GM23338 (cell line): Measurements from ENCODE around the gene UST. TPM values are rescaled to one million over a fixed set of nuclear protein-coding genes. Genes with fewer than 3 reads are reported as not detected.
A peak's percentile ranks its signal among the peaks of the same experiment; 100 is the strongest.

Source experiments
- ATAC-seq: fragments of 200-7000 bp; cut with Tn5 transposase; 3 replicates; pipeline ENCODE4 v1.9.1; 2020
- DNase-seq: peaks from one replicate; pipeline ENCODE4 v3.0.0-alpha.2; 2015; ENCODE audit warnings: low spot score
- H2AFZ ChIP-seq: fragments of 200-600 bp; sonication (generic); 2 replicates; pipeline ENCODE4 v1.8.0; 2016; ENCODE audit warnings: antibody characterized with exemption, mild to moderate bottlenecking, moderate library complexity
- H3F3A ChIP-seq: fragments of 200-600 bp; sonication (generic); replicated peaks from 2 replicates; pipeline ENCODE4 v1.8.0; 2017; ENCODE audit warnings: antibody characterized with exemption, mixed run types, low read depth
- H3K27ac ChIP-seq: fragments of 200-600 bp; sonication (generic); 2 replicates; pipeline ENCODE4 v1.6.1; 2016; ENCODE audit warnings: low read depth
- H3K27me3 ChIP-seq: fragments of 200-600 bp; sonication (generic); 2 replicates; pipeline ENCODE4 v1.8.0; 2016; ENCODE audit warnings: mild to moderate bottlenecking, mixed run types, moderate library complexity; ENCODE audit not compliant: insufficient read depth
- H3K36me3 ChIP-seq: fragments of 200-600 bp; sonication (generic); 2 replicates; pipeline ENCODE4 v1.8.0; 2016; ENCODE audit warnings: mild to moderate bottlenecking; ENCODE audit not compliant: insufficient read depth
- H3K4me1 ChIP-seq: fragments of 200-600 bp; sonication (generic); 2 replicates; pipeline ENCODE4 v1.8.0; 2016; ENCODE audit warnings: mild to moderate bottlenecking, moderate library complexity; ENCODE audit not compliant: insufficient read depth
- H3K4me2 ChIP-seq: fragments of 200-600 bp; sonication (generic); 2 replicates; pipeline ENCODE4 v1.7.1; 2017; ENCODE audit warnings: mixed run types
- H3K4me3 ChIP-seq: fragments of 200-600 bp; sonication (generic); 2 replicates; pipeline ENCODE4 v1.6.1; 2016; ENCODE audit warnings: mixed run types
- H3K79me2 ChIP-seq: fragments of 200-600 bp; sonication (generic); replicated peaks from 2 replicates; pipeline ENCODE4 v1.8.0; 2017; ENCODE audit warnings: mild to moderate bottlenecking; ENCODE audit not compliant: insufficient read depth
- H3K9me2 ChIP-seq: fragments of 200-600 bp; sonication (generic); 2 replicates; pipeline ENCODE4 v1.8.0; 2017; ENCODE audit not compliant: insufficient read depth
- H4K20me1 ChIP-seq: fragments of 200-600 bp; sonication (generic); replicated peaks from 2 replicates; pipeline ENCODE4 v1.8.0; 2017; ENCODE audit warnings: mild to moderate bottlenecking; ENCODE audit not compliant: insufficient read depth
- H3K27ac Mint-ChIP-seq: 2 replicates; pipeline ENCODE4 v1.8.0; 2020; ENCODE audit warnings: inconsistent platforms, mild to moderate bottlenecking, moderate library complexity, mixed read lengths
- H3K27me3 Mint-ChIP-seq: 3 replicates; pipeline ENCODE4 v1.8.0; 2022; ENCODE audit warnings: low read depth, mild to moderate bottlenecking, moderate library complexity, mixed read lengths, inconsistent platforms; ENCODE audit not compliant: insufficient read depth, poor library complexity
- H3K36me3 Mint-ChIP-seq: 3 replicates; pipeline ENCODE4 v1.8.0; 2021; ENCODE audit warnings: low read depth, mild to moderate bottlenecking, inconsistent platforms, moderate library complexity, mixed read lengths
- H3K4me1 Mint-ChIP-seq: 3 replicates; pipeline ENCODE4 v1.8.0; 2020; ENCODE audit warnings: mild to moderate bottlenecking, inconsistent platforms, mixed read lengths
- H3K4me3 Mint-ChIP-seq: 3 replicates; pipeline ENCODE4 v1.8.0; 2021; ENCODE audit warnings: moderate library complexity, mild to moderate bottlenecking, inconsistent platforms, mixed read lengths
- H3K9me3 Mint-ChIP-seq: 3 replicates; pipeline ENCODE4 v1.8.0; 2020; ENCODE audit warnings: moderate library complexity, mild to moderate bottlenecking, inconsistent platforms, mixed read lengths
- CREB1 ChIP-seq: fragments of 250-450 bp; sonication (Bioruptor Pico); IDR thresholded peaks from 2 replicates; pipeline ENCODE4 v1.5.0; 2020; ENCODE audit warnings: low read depth, mild to moderate bottlenecking, moderate library complexity
- CTCF ChIP-seq, 2 experiments: fragments of 200-600 bp in 1 of 2; sonication (generic) in 1 of 2; conservative IDR thresholded peaks; 2 replicates each; pipeline versions ENCODE4 v1.5.1 to v1.6.1; 2016 to 2017; ENCODE audit warnings: antibody characterized with exemption in 2 of 2, low read depth in 2 of 2, mild to moderate bottlenecking in 2 of 2, moderate library complexity in 1 of 2
- ETS1 ChIP-seq: IDR thresholded peaks from 2 replicates; pipeline ENCODE4 v1.6.1; 2016; ENCODE audit warnings: antibody characterized with exemption
- EZH2 ChIP-seq: fragments of 200-600 bp; sonication (generic); IDR thresholded peaks from one replicate; pipeline ENCODE4 v1.8.0; 2017; ENCODE audit warnings: antibody characterized with exemption, mild to moderate bottlenecking, low read depth; ENCODE audit not compliant: unreplicated experiment
- EZH2phosphoT487 ChIP-seq: fragments of 200-600 bp; sonication (generic); IDR thresholded peaks from one replicate; pipeline ENCODE4 v1.8.1; 2018; ENCODE audit warnings: antibody characterized with exemption; ENCODE audit not compliant: unreplicated experiment
- JUNB ChIP-seq: IDR thresholded peaks from one replicate; pipeline ENCODE4 v1.6.1; 2016; ENCODE audit warnings: antibody characterized with exemption; ENCODE audit not compliant: unreplicated experiment
- NANOG ChIP-seq: IDR thresholded peaks from 2 replicates; pipeline ENCODE4 v1.6.1; 2016; ENCODE audit warnings: antibody characterized with exemption, borderline replicate concordance
- POLR2AphosphoS5 ChIP-seq: IDR thresholded peaks from 2 replicates; pipeline ENCODE4 v1.6.1; 2016; ENCODE audit warnings: antibody characterized with exemption, low read depth
- REST ChIP-seq: IDR thresholded peaks from one replicate; pipeline ENCODE4 v1.6.1; 2018; ENCODE audit warnings: antibody characterized with exemption; ENCODE audit not compliant: unreplicated experiment
- STAT1 ChIP-seq: IDR thresholded peaks from one replicate; pipeline ENCODE4 v1.6.1; 2016; ENCODE audit warnings: antibody characterized with exemption; ENCODE audit not compliant: unreplicated experiment
- ZNF114 ChIP-seq: fragments of 250-450 bp; sonication (Bioruptor Pico); IDR thresholded peaks from 2 replicates; pipeline ENCODE4 v1.5.0; 2020; ENCODE audit warnings: mild to moderate bottlenecking, moderate library complexity
- ZNF331 ChIP-seq: fragments of 250-450 bp; sonication (Bioruptor Pico); IDR thresholded peaks from 2 replicates; pipeline ENCODE4 v1.5.0; 2020; ENCODE audit warnings: low read depth, mild to moderate bottlenecking, moderate library complexity
- polyA plus RNA-seq: library from polyadenylated mRNA; unstranded; fragments of >200 nt; fragmentation: Nextera tagmentation; extraction: Ambion mirVana; gene quantifications from 2 replicates; pipeline ENCODE4 v1.2.1, GENCODE V29; 2016
- total RNA-seq: library from RNA; depleted of rRNA; stranded (reverse); fragments of >200 nt; shearing (Covaris generic); gene quantifications from 2 replicates; pipeline ENCODE4 v1.2.3, GENCODE V29; 2014

The UST gene
- total and polyA plus RNA-seq, 2 experiments from 2014 or later = 12.6 to 33.0 TPM

GRCh38 chr6:148749674-148750073 lies 2.8 kb downstream of the UST start:
- Histone ChIP-seq H3K4me3 (0 out of 2 replicates have a peak overlapping the region, but pooled peaks have one; percentile 68), H3K27ac (no peak overlapping the region), H2AFZ (no peak overlapping the region), H3K4me2 (peak overlapping the region; percentile 79), H3F3A (no peaks in the 10 kb centered on the region), H3K9me2 (no peaks in the 10 kb centered on the region), H3K4me1 (peaks cover 38% of the 10 kb centered on the region), H3K36me3 (no peaks in the 10 kb centered on the region), H4K20me1 (peaks cover 38% of the 10 kb centered on the region), H3K27me3 (peaks cover 12% of the 10 kb centered on the region; the same call in 1 of the 2 replicates), H3K79me2 (peaks cover 70% of the 10 kb centered on the region)
- peaks cover 16% of the 10 kb centered on the region for H3K36me3 Mint-ChIP-seq
- peak overlapping the region; percentile 94 for H3K4me3 Mint-ChIP-seq
- ATAC-seq = no peak
- no peak for DNase-seq
- no peaks in the 10 kb centered on the region for H3K9me3 Mint-ChIP-seq
- H3K27me3 Mint-ChIP-seq = peaks cover 11% of the 10 kb centered on the region
- TF ChIP-seq CTCF (conservative IDR thresholded peaks at IDR 0.05; ENCODE audit: low read depth in 2 of 2) (no peak), JUNB (no peak)
- H3K27ac Mint-ChIP-seq = no peak overlapping the region
- peaks cover 53% of the 10 kb centered on the region for H3K4me1 Mint-ChIP-seq

GRCh38 chr6:148750838-148751792 lies 4.3 kb downstream of the UST start:
- Histone ChIP-seq H3K4me2 (0 out of 2 replicates have a peak overlapping the region, but pooled peaks have one; percentile 42), H2AFZ (no peak overlapping the region), H3K36me3 (no peaks in the 10 kb centered on the region), H3K4me1 (peaks cover 41% of the 10 kb centered on the region), H3F3A (no peaks in the 10 kb centered on the region), H4K20me1 (peaks cover 48% of the 10 kb centered on the region), H3K27ac (no peak overlapping the region), H3K27me3 (peaks cover 8% of the 10 kb centered on the region; the same call in 1 of the 2 replicates), H3K9me2 (no peaks in the 10 kb centered on the region), H3K79me2 (peaks cover 84% of the 10 kb centered on the region), H3K4me3 (no peak overlapping the region)
- H3K36me3 Mint-ChIP-seq = peaks cover 16% of the 10 kb centered on the region
- peaks cover 11% of the 10 kb centered on the region for H3K27me3 Mint-ChIP-seq
- peak overlapping the region; percentile 40; the same call in 2 of the 3 replicates for H3K4me3 Mint-ChIP-seq
- ATAC-seq (no peak), DNase-seq (no peak)
- no peaks in the 10 kb centered on the region for H3K9me3 Mint-ChIP-seq
- H3K4me1 Mint-ChIP-seq = peaks cover 47% of the 10 kb centered on the region
- H3K27ac Mint-ChIP-seq = no peak overlapping the region
- TF ChIP-seq ZNF114 = no peak
- no peak for TF ChIP-seq CTCF (conservative IDR thresholded peaks at IDR 0.05; ENCODE audit: low read depth in 2 of 2)
- TF ChIP-seq EZH2 = no peak
- TF ChIP-seq EZH2phosphoT487 = no peak
- no peak for TF ChIP-seq ZNF331 (CRISPR knock-in tag)
- TF ChIP-seq STAT1 = no peak
- no peak for TF ChIP-seq JUNB
- TF ChIP-seq POLR2AphosphoS5 = no peak
- no peak for TF ChIP-seq CREB1 (CRISPR knock-in tag)
- TF ChIP-seq NANOG = no peak
- no peak for TF ChIP-seq ETS1
- TF ChIP-seq REST = no peak
